NCI-H2107 (cell line): ENCODE results near the gene KRT35.
"Not testable (repeated sequence)": the region's sequence is repeated elsewhere in the genome, so short reads cannot be mapped to it uniquely, and the experiment has no call there.

Source experiments
- DNase-seq: peaks from one replicate; lab custom pipeline; 2025; lab: John Stamatoyannopoulos, UW

The KRT35 gene

GRCh38 chr17:41453066-41453465 is 27.9 kb downstream of the KRT35 start:
- no peak for DNase-seq

- no peak for DNase-seq
These were observed 28.7 kb downstream of the KRT35 start for GRCh38 chr17:41452281-41452680.

GRCh38 chr17:41451154-41451728 is 29.7 kb downstream of the KRT35 start:
- no peak for DNase-seq

- DNase-seq, result no peak
These were observed 31.9 kb downstream of the KRT35 start for GRCh38 chr17:41449008-41449407.

GRCh38 chr17:41448506-41448905 is 32.4 kb downstream of the KRT35 start:
- DNase-seq, result no peak

GRCh38 chr17:41446806-41447205 is 34.1 kb downstream of the KRT35 start:
- DNase-seq, result no peak

- no peak for DNase-seq
These were observed 36.3 kb downstream of the KRT35 start for GRCh38 chr17:41444640-41445039.

GRCh38 chr17:41444186-41444585 is 36.8 kb downstream of the KRT35 start:
- DNase-seq, result no peak

GRCh38 chr17:41442739-41443138 is 38.2 kb downstream of the KRT35 start:
- no peak for DNase-seq

GRCh38 chr17:41440531-41441033 is 40.4 kb downstream of the KRT35 start, which contains the start of gene KRT38:
Gene KRT38, minus strand, starts transcription at chr17:41440983. Its CDS starts 62 bp downstream, at chr17:41440921.
- DNase-seq, result no peak

- no peak for DNase-seq
These were observed 41.6 kb downstream of the KRT35 start for GRCh38 chr17:41439375-41439774.

- DNase-seq, result no peak
These were observed 43.2 kb downstream of the KRT35 start for GRCh38 chr17:41437769-41438168.

GRCh38 chr17:41437254-41437653 is 43.7 kb downstream of the KRT35 start:
- no peak for DNase-seq

GRCh38 chr17:41434415-41434814 is 46.5 kb downstream of the KRT35 start:
- DNase-seq, result no peak

- DNase-seq, result no peak
These were observed 46.9 kb downstream of the KRT35 start for GRCh38 chr17:41434005-41434404.

GRCh38 chr17:41433586-41433985 is 47.4 kb downstream of the KRT35 start:
- DNase-seq, result no peak

GRCh38 chr17:41430376-41430775 is 50.6 kb downstream of the KRT35 start:
- not testable (repeated sequence) for DNase-seq

- no peak for DNase-seq
These were observed 51.3 kb downstream of the KRT35 start for GRCh38 chr17:41429667-41430066.

GRCh38 chr17:41428591-41429291 is 52.2 kb downstream of the KRT35 start:
- no peak for DNase-seq
